WERI-Rb-1 (cell line): ENCODE data around the gene KANSL3.

Experiments
- DNase-seq: peaks from one replicate; pipeline ENCODE4 v3.0.0-alpha.2; 2020
- H3K27ac ChIP-seq: fragments of 250-450 bp; sonication (Bioruptor Pico); 2 replicates; pipeline ENCODE4 v1.5.1; 2020; ENCODE audit warnings: mild to moderate bottlenecking, moderate library complexity
- H3K27me3 ChIP-seq: fragments of 250-450 bp; sonication (Bioruptor Pico); 2 replicates; pipeline ENCODE4 v1.5.1; 2021; ENCODE audit warnings: mild to moderate bottlenecking, low read depth, moderate library complexity; ENCODE audit not compliant: insufficient read depth, severe bottlenecking
- H3K36me3 ChIP-seq: fragments of 250-450 bp; sonication (Bioruptor Pico); 2 replicates; pipeline ENCODE4 v1.5.1; 2020; ENCODE audit warnings: mild to moderate bottlenecking, moderate library complexity
- H3K4me3 ChIP-seq: 2 replicates; pipeline ENCODE4 v1.5.1; 2011; ENCODE audit warnings: low read depth, mild to moderate bottlenecking, control low read depth, low read length
- H3K9me3 ChIP-seq: fragments of 250-450 bp; sonication (Bioruptor Pico); 2 replicates; pipeline ENCODE4 v1.5.1; 2021; ENCODE audit warnings: mild to moderate bottlenecking, moderate library complexity; ENCODE audit not compliant: severe bottlenecking
- CTCF ChIP-seq: IDR thresholded peaks from 2 replicates; pipeline ENCODE4 v1.5.1; 2011; ENCODE audit warnings: low read depth, mild to moderate bottlenecking, control low read depth, inconsistent platforms, low read length

Gene KANSL3

GRCh38 chr2:96608469-96609455 is 29.4 kb downstream of the KANSL3 start:
- Histone ChIP-seq H3K9me3 (no peaks in the 10 kb centered on the region), H3K27me3 (no peaks in the 10 kb centered on the region), H3K36me3 (peaks cover 92% of the 10 kb centered on the region), H3K4me3 (no peak overlapping the region), H3K27ac (no peak overlapping the region)
- TF ChIP-seq CTCF, result no peak
- DNase-seq, result no peak

DNA sequence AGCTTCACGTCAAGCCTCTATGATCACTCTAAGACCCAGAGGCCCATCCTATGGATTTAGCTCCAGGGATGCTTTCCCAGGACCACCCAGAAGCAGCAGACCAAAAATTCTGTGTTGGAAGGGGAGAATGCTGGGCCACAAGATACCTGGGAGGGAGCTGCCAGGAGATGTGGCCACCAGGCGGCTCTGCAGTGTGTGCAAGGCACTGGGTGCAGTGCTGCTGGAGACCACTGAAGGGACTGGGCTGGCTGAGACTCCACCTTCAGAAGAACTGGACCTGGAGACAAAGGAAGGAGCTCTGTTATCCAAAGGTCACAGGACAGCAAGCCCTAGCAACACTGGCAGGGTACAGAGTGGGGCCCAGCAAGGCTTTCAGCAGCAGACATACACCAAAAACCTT is 34.0 kb downstream of the KANSL3 start:
- Histone ChIP-seq H3K27ac (no peak overlapping the region), H3K9me3 (no peaks in the 10 kb centered on the region), H3K4me3 (no peak overlapping the region), H3K36me3 (peaks cover 99% of the 10 kb centered on the region), H3K27me3 (no peaks in the 10 kb centered on the region)
- 0 out of 2 replicates have a peak, but pooled peaks have one; percentile 35 for TF ChIP-seq CTCF
- DNase-seq, result peak; percentile 12

- no peak for TF ChIP-seq CTCF
- H3K4me3 ChIP-seq, result no peak overlapping the region
- H3K9me3 ChIP-seq, result no peaks in the 10 kb centered on the region
- no peaks in the 10 kb centered on the region for H3K27me3 ChIP-seq
- no peak overlapping the region for H3K27ac ChIP-seq
- no peak for DNase-seq
- peaks cover 96% of the 10 kb centered on the region for H3K36me3 ChIP-seq
Observed at GRCh38 chr2:96602330-96602823, 35.7 kb downstream of the KANSL3 start.

GRCh38 chr2:96601382-96602292 is 36.5 kb downstream of the KANSL3 start:
- Histone ChIP-seq H3K36me3 (peaks cover 95% of the 10 kb centered on the region), H3K27ac (no peak overlapping the region), H3K27me3 (no peaks in the 10 kb centered on the region), H3K9me3 (no peaks in the 10 kb centered on the region), H3K4me3 (no peak overlapping the region)
- TF ChIP-seq CTCF, result no peak
- no peak for DNase-seq

DNA sequence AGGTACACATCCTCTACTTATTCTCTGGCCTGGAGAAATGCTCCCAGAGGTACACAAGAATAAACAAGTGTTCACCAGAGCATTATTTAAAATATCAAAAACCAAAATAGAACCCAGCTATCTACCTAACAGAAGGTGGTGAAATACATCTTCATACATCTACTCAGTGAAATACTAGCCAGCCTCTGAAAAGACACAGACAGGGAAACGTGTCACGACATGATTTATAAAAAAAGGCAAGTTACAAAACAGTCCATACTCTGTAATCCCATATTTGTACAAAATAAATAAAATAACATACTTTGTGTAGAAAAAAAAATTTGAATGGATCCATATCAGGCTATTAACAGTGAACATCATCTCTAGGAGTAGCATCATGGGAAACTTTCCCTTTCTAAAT is 38.2 kb downstream of the KANSL3 start:
- peaks cover 93% of the 10 kb centered on the region for H3K36me3 ChIP-seq
- no peak overlapping the region for H3K4me3 ChIP-seq
- H3K27me3 ChIP-seq, result no peaks in the 10 kb centered on the region
- no peaks in the 10 kb centered on the region for H3K9me3 ChIP-seq
- H3K27ac ChIP-seq, result no peak overlapping the region
- no peak for DNase-seq
- TF ChIP-seq CTCF, result no peak
